Spleen (tissue), 7 donors: Measurements from ENCODE around the gene LGMN.

ENCODE experiments used
- CTCF ChIP-seq, 11 experiments: fragments of 200-600 bp in 7 of 11; fragments of 450-650 bp in 4 of 11; sonication (generic) in 4 of 11; IDR thresholded peaks in 8 of 11; conservative IDR thresholded peaks in 3 of 11; 1 replicate in 7 of 11; 2 replicates in 4 of 11; pipeline versions ENCODE4 v1.4.0 to v1.8.0; 2016 to 2021; ENCODE audit warnings: antibody characterized with exemption in 11 of 11, inconsistent platforms in 4 of 11, mild to moderate bottlenecking in 1 of 11
- POLR2A ChIP-seq, 3 donors: fragments of 450-650 bp; IDR thresholded peaks; one replicate each; pipeline ENCODE4 v1.5.1; 2017; ENCODE audit warnings: antibody characterized with exemption in 3 of 3, mild to moderate bottlenecking in 1 of 3
- donor health status: DM: no; HTN: no; CAD: no; lungs with moderate emphysema.
- donor health status: DM: no; HTN: no; CAD: no.
- donor health status: DM: no; HTN: no; CAD: no.

DNA sequence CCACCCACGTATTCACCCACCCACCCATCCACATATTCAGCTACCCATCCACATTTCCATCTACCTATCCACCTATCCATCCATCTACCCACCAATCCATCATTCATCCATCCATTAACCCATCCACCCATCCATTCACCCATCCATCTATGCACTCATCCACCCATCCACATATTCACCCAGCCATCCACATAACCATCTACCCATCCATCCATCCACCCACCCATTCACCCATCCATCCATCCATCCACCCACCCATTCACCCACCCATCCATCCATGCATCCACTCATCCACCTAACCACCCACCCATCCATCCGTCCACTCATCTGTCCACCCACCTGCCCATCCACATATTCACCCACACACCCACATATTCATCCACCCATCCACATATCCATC lies 70.5 kb downstream of the LGMN start:
- TF ChIP-seq CTCF (IDR thresholded peaks at IDR 0.05 in 8 of 11, conservative IDR thresholded peaks at IDR 0.05 in 3 of 11) (no peak), POLR2A (IDR thresholded peaks at IDR 0.05) (no peak)
